GM23338 (cell line): ENCODE measurements around the gene RHOXF2.
"Not testable (repeated sequence)": the region's sequence is repeated elsewhere in the genome, so short reads cannot be mapped to it uniquely, and the experiment has no call there.

Experiments
- CREB1 ChIP-seq: fragments of 250-450 bp; sonication (Bioruptor Pico); IDR thresholded peaks from 2 replicates; pipeline ENCODE4 v1.5.0; 2020; ENCODE audit warnings: low read depth, mild to moderate bottlenecking, moderate library complexity
- EZH2 ChIP-seq: fragments of 200-600 bp; sonication (generic); IDR thresholded peaks from one replicate; pipeline ENCODE4 v1.8.0; 2017; ENCODE audit warnings: antibody characterized with exemption, mild to moderate bottlenecking, low read depth; ENCODE audit not compliant: unreplicated experiment
- NANOG ChIP-seq: IDR thresholded peaks from 2 replicates; pipeline ENCODE4 v1.6.1; 2016; ENCODE audit warnings: antibody characterized with exemption, borderline replicate concordance
- POLR2AphosphoS5 ChIP-seq: IDR thresholded peaks from 2 replicates; pipeline ENCODE4 v1.6.1; 2016; ENCODE audit warnings: antibody characterized with exemption, low read depth
- REST ChIP-seq: IDR thresholded peaks from one replicate; pipeline ENCODE4 v1.6.1; 2018; ENCODE audit warnings: antibody characterized with exemption; ENCODE audit not compliant: unreplicated experiment
- STAT1 ChIP-seq: IDR thresholded peaks from one replicate; pipeline ENCODE4 v1.6.1; 2016; ENCODE audit warnings: antibody characterized with exemption; ENCODE audit not compliant: unreplicated experiment
- ZNF114 ChIP-seq: fragments of 250-450 bp; sonication (Bioruptor Pico); IDR thresholded peaks from 2 replicates; pipeline ENCODE4 v1.5.0; 2020; ENCODE audit warnings: mild to moderate bottlenecking, moderate library complexity
- TF ChIP-seq, protein P1 (sequence below), 2 experiments: fragments of 200-600 bp in 1 of 2; sonication (generic) in 1 of 2; conservative IDR thresholded peaks; 2 replicates each; pipeline versions ENCODE4 v1.5.1 to v1.6.1; 2016 to 2017; ENCODE audit warnings: antibody characterized with exemption in 2 of 2, low read depth in 2 of 2, mild to moderate bottlenecking in 2 of 2, moderate library complexity in 1 of 2

DNA sequence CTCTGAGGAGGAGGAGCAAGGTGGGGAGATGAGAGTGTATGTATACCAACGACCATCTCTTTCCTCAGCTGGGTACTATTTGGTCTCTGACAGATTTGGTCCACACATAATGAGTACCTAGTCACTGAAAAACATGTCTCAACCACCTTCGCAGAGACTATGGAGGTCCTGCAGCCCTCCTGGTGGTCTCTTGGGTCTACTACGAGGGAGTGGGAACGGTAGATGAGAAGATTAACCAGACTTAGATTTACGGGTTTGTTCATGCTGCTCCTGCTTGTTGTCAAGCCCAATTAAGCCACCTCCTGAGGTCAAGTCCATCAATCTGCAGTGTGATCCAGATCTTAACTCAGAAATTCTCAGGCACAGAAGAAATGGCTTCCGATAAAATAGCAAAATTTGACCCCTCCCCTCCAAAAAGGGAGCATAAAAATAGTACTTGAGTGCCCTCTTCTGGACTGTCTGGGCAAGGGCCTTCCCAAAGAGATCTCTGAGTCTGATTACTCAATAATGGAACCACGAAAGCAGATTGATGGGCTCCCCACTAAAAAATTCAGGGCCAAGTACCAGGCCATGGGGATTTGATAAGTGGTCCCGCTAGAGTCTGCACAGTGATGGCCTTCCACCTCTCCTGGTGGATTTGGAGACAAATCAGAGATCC, 38.3 kb downstream of the RHOXF2 start:
- not testable (repeated sequence) for TF ChIP-seq REST; STAT1; NANOG; CREB1 (CRISPR knock-in tag); EZH2; ZNF114; POLR2AphosphoS5
- TF ChIP-seq, protein P1, sequence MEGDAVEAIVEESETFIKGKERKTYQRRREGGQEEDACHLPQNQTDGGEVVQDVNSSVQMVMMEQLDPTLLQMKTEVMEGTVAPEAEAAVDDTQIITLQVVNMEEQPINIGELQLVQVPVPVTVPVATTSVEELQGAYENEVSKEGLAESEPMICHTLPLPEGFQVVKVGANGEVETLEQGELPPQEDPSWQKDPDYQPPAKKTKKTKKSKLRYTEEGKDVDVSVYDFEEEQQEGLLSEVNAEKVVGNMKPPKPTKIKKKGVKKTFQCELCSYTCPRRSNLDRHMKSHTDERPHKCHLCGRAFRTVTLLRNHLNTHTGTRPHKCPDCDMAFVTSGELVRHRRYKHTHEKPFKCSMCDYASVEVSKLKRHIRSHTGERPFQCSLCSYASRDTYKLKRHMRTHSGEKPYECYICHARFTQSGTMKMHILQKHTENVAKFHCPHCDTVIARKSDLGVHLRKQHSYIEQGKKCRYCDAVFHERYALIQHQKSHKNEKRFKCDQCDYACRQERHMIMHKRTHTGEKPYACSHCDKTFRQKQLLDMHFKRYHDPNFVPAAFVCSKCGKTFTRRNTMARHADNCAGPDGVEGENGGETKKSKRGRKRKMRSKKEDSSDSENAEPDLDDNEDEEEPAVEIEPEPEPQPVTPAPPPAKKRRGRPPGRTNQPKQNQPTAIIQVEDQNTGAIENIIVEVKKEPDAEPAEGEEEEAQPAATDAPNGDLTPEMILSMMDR (conservative IDR thresholded peaks at IDR 0.05; ENCODE audit: low read depth in 2 of 2), result not testable (repeated sequence)
